Psoas muscle (tissue), 8 donors: ENCODE measurements around the gene PACRG. TPM values are rescaled to one million over a fixed set of nuclear protein-coding genes. Genes with fewer than 3 reads are reported as not detected.

ENCODE experiments used
- ATAC-seq, 4 donors: fragments of 200-7000 bp; cut with Tn5 transposase; one replicate each; pipeline ENCODE4 v1.9.1; 2020; ENCODE audit warnings: moderate library complexity in 3 of 4, mild to moderate bottlenecking in 2 of 4
- DNase-seq, 2 donors: peaks; one replicate each; pipeline ENCODE4 v3.0.0-alpha.2; 2020
- H3K27ac ChIP-seq: fragments of 200-600 bp; one replicate; pipeline ENCODE4 v1.8.0; 2022
- H3K27me3 ChIP-seq, 3 donors: fragments of 200-600 bp in 1 of 3; one replicate each; pipeline versions ENCODE4 v1.6.1 to v1.8.0; 2013 to 2022; ENCODE audit warnings: low read length in 2 of 3, mild to moderate bottlenecking in 2 of 3, moderate library complexity in 1 of 3; ENCODE audit not compliant: insufficient read depth in 3 of 3
- H3K36me3 ChIP-seq, 2 donors: fragments of 200-600 bp in 1 of 2; one replicate each; pipeline versions ENCODE4 v1.6.1 to v1.8.0; 2013 to 2022; ENCODE audit warnings: low read depth in 1 of 2, mild to moderate bottlenecking in 1 of 2, moderate library complexity in 1 of 2; ENCODE audit not compliant: insufficient read depth in 1 of 2
- H3K4me1 ChIP-seq: fragments of 200-600 bp; one replicate; pipeline ENCODE4 v1.8.0; 2022
- H3K4me3 ChIP-seq: fragments of 200-600 bp; one replicate; pipeline ENCODE4 v1.8.0; 2022; ENCODE audit warnings: mild to moderate bottlenecking
- H3K9me3 ChIP-seq: fragments of 200-600 bp; one replicate; pipeline ENCODE4 v1.8.0; 2022
- CTCF ChIP-seq: fragments of 200-600 bp; IDR thresholded peaks from one replicate; pipeline ENCODE4 v1.8.0; 2022; ENCODE audit warnings: antibody characterized with exemption
- WGBS, 3 donors: extraction: QIAGEN DNeasy Blood & Tissue Kit; methylation state at CpG; one replicate each; pipeline versions ENCODE4 v1.1.6 to v1.1.7; 2013; 5-methylcytosine and 5-hydroxymethylcytosine counted together
- intact Hi-C, 2 donors: fragments of 100-400 bp; cut with DNase I; formaldehyde crosslinking; loops; one replicate each; pipeline versions ENCODE4 v1.11.0 to v1.14.2; 2022
- polyA plus RNA-seq, 3 donors: library from polyadenylated mRNA; stranded (reverse); fragments of 200-250 nt; gene quantifications; one replicate each; pipeline ENCODE4 v1.2.3, GENCODE V29; 2013
- total RNA-seq, 4 donors: library from RNA; stranded (reverse); fragmentation: NEBNext Ultra II Directional in 2 of 4; extraction: Animal tissue kit (Norgen Biotek cat#: 25700) in 2 of 4; gene quantifications; one replicate each; pipeline versions ENCODE4 v1.2.1 to v1.2.4, GENCODE V29; 2021 to 2023
- donor health status: healthy with polysubstance abuse.
- donor health status: DM: no; HTN: no; CAD: no; lungs with moderate emphysema.
- donor health status: Bipolar disorder and iron deficiency.
- donor health status: healthy.
- donor health status: DM: yes; HTN: yes; CAD: no.
- donor health status: DM: no; HTN: no; CAD: no.
- donor health status: DM: no; HTN: no; CAD: no.
- donor health status: DM: yes; HTN: yes; CAD: no.

PACRG gene
- total and polyA plus RNA-seq, 7 donors: 0.17 to 3.1 (median 1.8) TPM

- Histone ChIP-seq H3K27ac (peak overlapping the region; percentile 94), H3K27me3 (no peaks in the 10 kb centered on the region), H3K4me1 (peaks cover 69% of the 10 kb centered on the region), H3K9me3 (no peaks in the 10 kb centered on the region), H3K36me3 (no peaks in the 10 kb centered on the region), H3K4me3 (peak overlapping the region; percentile 42)
- WGBS, 3 donors: 72 to 83% (median 73%) methylated on average over 7 of the region's 7 CpGs
- intact Hi-C loops: loop anchor here (2.0 to 10.0 kb wide), 6 partner anchors 77 to 630 kb away; partner anchors contain the start of gene QKI (in 2 of the 2)
- DNase-seq (peak in 1 of 2 donors; percentile 42), ATAC-seq (peak in 1 of 4 donors; percentile 0)
- TF ChIP-seq CTCF: no peak
These were observed 607.3 kb downstream of the PACRG start for GRCh38 chr6:163335056-163335455.

- Histone ChIP-seq H3K9me3 (no peaks in the 10 kb centered on the region), H3K27ac (peak overlapping the region; percentile 94), H3K36me3 (no peaks in the 10 kb centered on the region), H3K27me3 (no peaks in the 10 kb centered on the region), H3K4me1 (peaks cover 69% of the 10 kb centered on the region), H3K4me3 (peak overlapping the region; percentile 42)
- DNase-seq (peak; percentile 81 to 95), ATAC-seq (peak; percentile 83 to 88 (median 86))
- no peak for TF ChIP-seq CTCF
- WGBS, 3 donors: 18 to 33% (median 22%) methylated on average over 25 to 29 of the region's 29 CpGs
- intact Hi-C loops: loop anchor here (2.0 to 10.0 kb wide), 7 partner anchors 76 to 773 kb away; partner anchors contain the start of gene QKI (in 2 of the 2)
These were observed 608.1 kb downstream of the PACRG start for GRCh38 chr6:163335671-163336545.

- H3K4me3 ChIP-seq: no peak overlapping the region
- TF ChIP-seq CTCF: no peak
- peak overlapping the region; percentile 94 for H3K27ac ChIP-seq
- no peaks in the 10 kb centered on the region for H3K27me3 ChIP-seq
- no peaks in the 10 kb centered on the region for H3K9me3 ChIP-seq
- DNase-seq (no peak), ATAC-seq (no peak)
- no peaks in the 10 kb centered on the region for H3K36me3 ChIP-seq
- intact Hi-C loops: loop anchor here (2.0 to 10.0 kb wide), 5 partner anchors 75 to 772 kb away; partner anchors contain the start of gene QKI (in 1 of the 2)
- H3K4me1 ChIP-seq: peaks cover 78% of the 10 kb centered on the region
- 77 to 91% (median 78%) methylated on average over 12 of the region's 12 CpGs for WGBS, 3 donors
These were observed 609.2 kb downstream of the PACRG start for GRCh38 chr6:163336961-163337360.

- no peak for TF ChIP-seq CTCF
- peak overlapping the region; percentile 94 for H3K27ac ChIP-seq
- H3K27me3 ChIP-seq: no peaks in the 10 kb centered on the region
- DNase-seq (no peak), ATAC-seq (peak in 2 of 4 donors; percentile 13 to 19)
- H3K4me1 ChIP-seq: peaks cover 81% of the 10 kb centered on the region
- H3K36me3 ChIP-seq: no peaks in the 10 kb centered on the region
- intact Hi-C loops: loop anchor here (2.0 to 10.0 kb wide), 5 partner anchors 74 to 771 kb away; partner anchors contain the start of gene QKI (in 1 of the 2)
- WGBS, 3 donors: 51 to 54% (median 52%) methylated on average over 3 of the region's 3 CpGs
- H3K4me3 ChIP-seq: no peak overlapping the region
- no peaks in the 10 kb centered on the region for H3K9me3 ChIP-seq
These were observed 610.2 kb downstream of the PACRG start for GRCh38 chr6:163337958-163338357.
